ENCODE data around the gene MAT1A.
"Not testable (repeated sequence)": the region's sequence is repeated elsewhere in the genome, so short reads cannot be mapped to it uniquely, and the experiment has no call there.

- TF ChIP-seq JUNB (IDR thresholded peaks at IDR 0.05; ENCODE audit: unreplicated experiment); CTCF (conservative IDR thresholded peaks at IDR 0.05; ENCODE audit: low read depth in 2 of 2): not testable (repeated sequence)
Measured at GRCh38 chr10:80233871-80234270, 55.6 kb downstream of the MAT1A start.
